ENCODE measurements around the gene ZNF80. TPM values are rescaled to one million over a fixed set of nuclear protein-coding genes. Genes with fewer than 3 reads are reported as not detected.

ZNF80 gene
- total RNA-seq (2022; extraction: Qiagen RNA extraction; ENCODE audit: low read depth) = not detected in 5 replicates

DNA sequence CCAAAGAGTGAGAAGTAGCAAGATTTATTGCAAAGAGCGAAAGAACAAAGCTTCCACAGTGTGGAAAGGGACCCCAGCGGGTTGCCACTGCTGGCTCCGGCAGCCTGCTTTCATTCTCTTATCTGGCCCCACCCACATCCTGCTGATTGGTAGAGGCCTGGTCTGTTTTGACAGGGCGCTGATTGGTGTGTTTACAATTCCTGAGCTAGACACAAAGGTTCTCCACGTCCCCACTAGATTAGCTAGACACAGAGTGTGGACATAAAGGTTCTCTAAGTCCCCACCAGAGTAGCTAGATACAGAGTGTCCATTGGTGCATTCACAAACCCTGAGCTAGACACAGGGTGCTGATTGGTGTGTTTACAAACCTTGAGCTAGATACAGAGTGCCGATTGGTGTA lies at the start of gene ZNF80:
TSS of gene ZNF80 (minus strand) at position 101 of the 400 bp plus-strand sequence. CDS start 504 bp downstream, outside the sequence.

Other genes with a start within 250 kb of the ZNF80 start
- gene CCDC191, start 181.1 kb downstream of the ZNF80 start, total RNA-seq (2022; extraction: Qiagen RNA extraction; ENCODE audit: low read depth) = 1.4 to 3.5 TPM (median 1.7 TPM) in 5 replicates
- 24.1 to 31.4 TPM (median 26.4 TPM) in 5 replicates for gene QTRT2, start 180.8 kb downstream of the ZNF80 start, total RNA-seq (2022; extraction: Qiagen RNA extraction; ENCODE audit: low read depth)
- gene DRD3, start 58.5 kb downstream of the ZNF80 start, total RNA-seq (2022; extraction: Qiagen RNA extraction; ENCODE audit: low read depth) = not detected in 5 replicates
- not detected in 5 replicates for gene TIGIT, start 56.5 kb upstream of the ZNF80 start, total RNA-seq (2022; extraction: Qiagen RNA extraction; ENCODE audit: low read depth)

Measured in A549 treated with CpdA at 1 μM for 4 hours (cell line).